ENCODE measurements around the gene BNC2.

GRCh38 chr9:16626577-16627130 is 243.8 kb downstream of the BNC2 start:
- TF ChIP-seq CTCF (IDR thresholded peaks at IDR 0.05; ENCODE audit: insufficient read depth, low read length), result no peak
- TF ChIP-seq POLR2AphosphoS5 (IDR thresholded peaks at IDR 0.05; ENCODE audit: low read depth), result no peak
- no peak for TF ChIP-seq GABPA (IDR thresholded peaks at IDR 0.05; ENCODE audit: low read depth)
- no peak for TF ChIP-seq REST (IDR thresholded peaks at IDR 0.05; ENCODE audit: insufficient replicate concordance, low read depth)
- no peak for TF ChIP-seq SPI1 (IDR thresholded peaks at IDR 0.05; ENCODE audit: borderline replicate concordance, low read depth)
